Caco-2 (cell line): ENCODE results near the gene NUP54. TPM values are rescaled to one million over a fixed set of nuclear protein-coding genes. Genes with fewer than 3 reads are reported as not detected.

Source experiments
- BruUV-seq: library from RNA; stranded (reverse); fragments of 400-500 nt; replicated peaks from 2 replicates; lab custom pipeline; 2021; lab: Mats Ljungman, UMichigan
- CTCF ChIA-PET: fragments of 300-600 bp; sonication (Branson Sonifier 250); formaldehyde crosslinking; loops from one replicate; lab custom pipeline; 2022; ENCODE audit warnings: antibody characterized with exemption; lab: Charles Lee
- POLR2A ChIA-PET: fragments of 300-600 bp; sonication (Branson Sonifier 250); formaldehyde crosslinking; loops from one replicate; lab custom pipeline; 2022; ENCODE audit warnings: antibody characterized with exemption; lab: Charles Lee
- DNase-seq, 2 experiments: peaks; one replicate each; pipeline versions ENCODE4 v3.0.0 to v3.0.0-alpha.2; 2020 to 2022
- H3K27me3 ChIP-seq: replicated peaks from 2 replicates; pipeline ENCODE4 v1.6.0; 2011; ENCODE audit warnings: low read length; ENCODE audit not compliant: control insufficient read depth, insufficient read depth
- H3K36me3 ChIP-seq: 2 replicates; pipeline ENCODE4 v1.5.1; 2011; ENCODE audit warnings: low read length; ENCODE audit not compliant: control insufficient read depth, insufficient read depth
- H3K4me1 ChIP-seq: fragments of 250-450 bp; sonication (Bioruptor Pico); 2 replicates; pipeline ENCODE4 v1.5.1; 2020; ENCODE audit warnings: mild to moderate bottlenecking
- H3K4me3 ChIP-seq: 2 replicates; pipeline ENCODE4 v1.5.1; 2011; ENCODE audit warnings: low read depth, mild to moderate bottlenecking, control low read depth, low read length
- H3K9me3 ChIP-seq: fragments of 250-450 bp; sonication (Bioruptor Pico); 2 replicates; pipeline ENCODE4 v1.5.1; 2020; ENCODE audit warnings: mild to moderate bottlenecking, moderate library complexity
- H3K27ac Mint-ChIP-seq: one replicate; pipeline ENCODE4 v1.8.0; 2022; ENCODE audit warnings: mixed read lengths; ENCODE audit not compliant: unreplicated experiment
- H3K27me3 Mint-ChIP-seq: one replicate; pipeline ENCODE4 v1.8.0; 2022; ENCODE audit warnings: mixed read lengths; ENCODE audit not compliant: insufficient read depth, unreplicated experiment
- H3K36me3 Mint-ChIP-seq: one replicate; pipeline ENCODE4 v1.8.0; 2022; ENCODE audit warnings: mild to moderate bottlenecking, mixed read lengths; ENCODE audit not compliant: insufficient read depth, unreplicated experiment
- H3K4me1 Mint-ChIP-seq: one replicate; pipeline ENCODE4 v1.8.0; 2022; ENCODE audit warnings: low read depth, mixed read lengths; ENCODE audit not compliant: unreplicated experiment
- H3K4me3 Mint-ChIP-seq: one replicate; pipeline ENCODE4 v1.8.0; 2022; ENCODE audit warnings: mild to moderate bottlenecking, moderate library complexity, mixed read lengths; ENCODE audit not compliant: unreplicated experiment
- H3K9me3 Mint-ChIP-seq: one replicate; pipeline ENCODE4 v1.8.0; 2022; ENCODE audit warnings: mixed read lengths; ENCODE audit not compliant: unreplicated experiment
- CTCF ChIP-seq, 2 experiments: fragments of 200-600 bp in 1 of 2; IDR thresholded peaks; 1 replicate in 1 of 2; 2 replicates in 1 of 2; pipeline versions ENCODE4 v1.5.1 to v1.8.0; 2011 to 2022; ENCODE audit warnings: antibody characterized with exemption in 1 of 2, control low read depth in 1 of 2, inconsistent platforms in 1 of 2, low read depth in 1 of 2, low read length in 1 of 2, mild to moderate bottlenecking in 1 of 2, moderate library complexity in 1 of 2; ENCODE audit not compliant: insufficient read depth in 1 of 2, severe bottlenecking in 1 of 2, unreplicated experiment in 1 of 2
- intact Hi-C: fragments of 100-400 bp; cut with micrococcal nuclease; formaldehyde crosslinking; loops from one replicate; pipeline ENCODE4 v1.10.0; 2022; ENCODE audit not compliant: unreplicated experiment
- total RNA-seq: library from RNA; stranded (reverse); gene quantifications from 2 replicates; pipeline ENCODE4 v1.2.3, GENCODE V29; 2022

Gene NUP54
- total RNA-seq, 1 experiment from 2014 or later = 68.8 TPM

- no peaks in the 10 kb centered on the region for H3K9me3 ChIP-seq
- H3K36me3 ChIP-seq = no peaks in the 10 kb centered on the region
- intact Hi-C loops = no loop called here
- CTCF ChIA-PET = interaction anchor here (1.0 to 1.1 kb wide), 2 partner anchors 25 to 111 kb away, joined by 3 to 8 read pairs; no protein-coding TSS in a partner anchor
- no peaks in the 10 kb centered on the region for H3K27me3 ChIP-seq
- DNase-seq = no peak
- Mint-ChIP-seq H3K36me3 (no peaks in the 10 kb centered on the region), H3K4me1 (no peaks in the 10 kb centered on the region), H3K9me3 (no peaks in the 10 kb centered on the region), H3K27ac (no peak overlapping the region), H3K4me3 (no peak overlapping the region), H3K27me3 (no peaks in the 10 kb centered on the region)
- H3K4me1 ChIP-seq = no peaks in the 10 kb centered on the region
- H3K4me3 ChIP-seq = no peak overlapping the region
- POLR2A ChIA-PET = no interaction called here
- BruUV-seq = no TSS peak
- TF ChIP-seq CTCF (IDR thresholded peaks at IDR 0.05; ENCODE audit: insufficient read depth in 1 of 2, low read depth in 1 of 2, low read length in 1 of 2, severe bottlenecking in 1 of 2, unreplicated experiment in 1 of 2) = no peak
These were observed 41.8 kb downstream of the NUP54 start for GRCh38 chr4:76106442-76106841.

GRCh38 chr4:76105652-76106051 lies 42.5 kb downstream of the NUP54 start:
- H3K36me3 ChIP-seq = no peaks in the 10 kb centered on the region
- no peaks in the 10 kb centered on the region for H3K9me3 ChIP-seq
- ChIA-PET POLR2A (no interaction called here), CTCF (interaction anchor here (0.6 to 1.1 kb wide), 3 partner anchors 24 to 137 kb away, joined by 3 to 8 read pairs (median 8); no protein-coding TSS in a partner anchor)
- Mint-ChIP-seq H3K36me3 (no peaks in the 10 kb centered on the region), H3K4me1 (no peaks in the 10 kb centered on the region), H3K27ac (no peak overlapping the region), H3K9me3 (no peaks in the 10 kb centered on the region), H3K4me3 (no peak overlapping the region), H3K27me3 (no peaks in the 10 kb centered on the region)
- intact Hi-C loops = no loop called here
- no TSS peak for BruUV-seq
- no peaks in the 10 kb centered on the region for H3K27me3 ChIP-seq
- no peak for DNase-seq
- no peaks in the 10 kb centered on the region for H3K4me1 ChIP-seq
- H3K4me3 ChIP-seq = no peak overlapping the region
- TF ChIP-seq CTCF (IDR thresholded peaks at IDR 0.05; ENCODE audit: insufficient read depth in 1 of 2, low read depth in 1 of 2, low read length in 1 of 2, severe bottlenecking in 1 of 2, unreplicated experiment in 1 of 2) = no peak

- BruUV-seq = no TSS peak
- Mint-ChIP-seq H3K36me3 (no peaks in the 10 kb centered on the region), H3K27ac (no peak overlapping the region), H3K4me1 (no peaks in the 10 kb centered on the region), H3K27me3 (peaks cover 2% of the 10 kb centered on the region), H3K9me3 (no peaks in the 10 kb centered on the region), H3K4me3 (no peak overlapping the region)
- TF ChIP-seq CTCF (IDR thresholded peaks at IDR 0.05; ENCODE audit: insufficient read depth in 1 of 2, low read depth in 1 of 2, low read length in 1 of 2, severe bottlenecking in 1 of 2, unreplicated experiment in 1 of 2) = no peak
- CTCF ChIA-PET = no interaction called here
- H3K4me1 ChIP-seq = no peaks in the 10 kb centered on the region
- intact Hi-C loops = no loop called here
- no peaks in the 10 kb centered on the region for H3K9me3 ChIP-seq
- H3K4me3 ChIP-seq = no peak overlapping the region
- no peaks in the 10 kb centered on the region for H3K36me3 ChIP-seq
- H3K27me3 ChIP-seq = no peaks in the 10 kb centered on the region
- no peak for DNase-seq
- POLR2A ChIA-PET = no interaction called here
These were observed 52.1 kb downstream of the NUP54 start for GRCh38 chr4:76096076-76096475.
